ENCODE results near the gene GRK5. TPM values are rescaled to one million over a fixed set of nuclear protein-coding genes. Genes with fewer than 3 reads are reported as not detected.
"Not testable (repeated sequence)": the region's sequence is repeated elsewhere in the genome, so short reads cannot be mapped to it uniquely, and the experiment has no call there.

GRK5 gene
- total RNA-seq, 1 experiment from 2014 or later = 4.5 TPM

- Histone ChIP-seq H3K4me3 (ENCODE audit: low read length) (no peak overlapping the region), H4K20me1 (ENCODE audit: low read length) (no peaks in the 10 kb centered on the region), H3K79me2 (ENCODE audit: low read length) (no peaks in the 10 kb centered on the region), H3K4me1 (ENCODE audit: insufficient read depth, low read length) (no peaks in the 10 kb centered on the region), H3K36me3 (ENCODE audit: low read depth, low read length) (no peaks in the 10 kb centered on the region), H3K4me2 (ENCODE audit: low read length) (no peak overlapping the region), H2AFZ (ENCODE audit: low read length) (no peak overlapping the region), H3K27ac (ENCODE audit: low read length) (no peak overlapping the region), H3F3A (ENCODE audit: low read length, unreplicated experiment) (no peaks in the 10 kb centered on the region), H3K9me2 (replicated peaks; ENCODE audit: low read length) (no peaks in the 10 kb centered on the region), H3K9me3 (ENCODE audit: low read length) (no peaks in the 10 kb centered on the region), H3K27me3 (ENCODE audit: low read length) (no peaks in the 10 kb centered on the region), H3K9ac (ENCODE audit: low read length) (no peak overlapping the region)
- intact Hi-C loops (cut with micrococcal nuclease) = no loop called here
- ATAC-seq = no peak
- no peak for DNase-seq
- POLR2A ChIA-PET (ENCODE audit: unreplicated experiment) = no interaction called here
- TF ChIP-seq, protein P1, sequence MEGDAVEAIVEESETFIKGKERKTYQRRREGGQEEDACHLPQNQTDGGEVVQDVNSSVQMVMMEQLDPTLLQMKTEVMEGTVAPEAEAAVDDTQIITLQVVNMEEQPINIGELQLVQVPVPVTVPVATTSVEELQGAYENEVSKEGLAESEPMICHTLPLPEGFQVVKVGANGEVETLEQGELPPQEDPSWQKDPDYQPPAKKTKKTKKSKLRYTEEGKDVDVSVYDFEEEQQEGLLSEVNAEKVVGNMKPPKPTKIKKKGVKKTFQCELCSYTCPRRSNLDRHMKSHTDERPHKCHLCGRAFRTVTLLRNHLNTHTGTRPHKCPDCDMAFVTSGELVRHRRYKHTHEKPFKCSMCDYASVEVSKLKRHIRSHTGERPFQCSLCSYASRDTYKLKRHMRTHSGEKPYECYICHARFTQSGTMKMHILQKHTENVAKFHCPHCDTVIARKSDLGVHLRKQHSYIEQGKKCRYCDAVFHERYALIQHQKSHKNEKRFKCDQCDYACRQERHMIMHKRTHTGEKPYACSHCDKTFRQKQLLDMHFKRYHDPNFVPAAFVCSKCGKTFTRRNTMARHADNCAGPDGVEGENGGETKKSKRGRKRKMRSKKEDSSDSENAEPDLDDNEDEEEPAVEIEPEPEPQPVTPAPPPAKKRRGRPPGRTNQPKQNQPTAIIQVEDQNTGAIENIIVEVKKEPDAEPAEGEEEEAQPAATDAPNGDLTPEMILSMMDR (conservative IDR thresholded peaks at IDR 0.05; ENCODE audit: low read depth, low read length) = no peak
- no TSS peak for BruUV-seq (replicated peaks)
- CTCF ChIA-PET = no interaction called here
Measured at GRCh38 chr10:119431034-119431772, 223.8 kb downstream of the GRK5 start.

GRCh38 chr10:119431773-119432135 lies 224.4 kb downstream of the GRK5 start:
- H3K9me2 ChIP-seq (replicated peaks; ENCODE audit: low read length) = no peaks in the 10 kb centered on the region
- ATAC-seq = no peak
- no peaks in the 10 kb centered on the region for H3K27me3 ChIP-seq (ENCODE audit: low read length)
- no peaks in the 10 kb centered on the region for H3K9me3 ChIP-seq (ENCODE audit: low read length)
- ChIA-PET CTCF (no interaction called here), POLR2A (ENCODE audit: unreplicated experiment) (no interaction called here)
- H3K79me2 ChIP-seq (ENCODE audit: low read length) = no peaks in the 10 kb centered on the region
- no peaks in the 10 kb centered on the region for H4K20me1 ChIP-seq (ENCODE audit: low read length)
- BruUV-seq (replicated peaks) = no TSS peak
- no peaks in the 10 kb centered on the region for H3F3A ChIP-seq (ENCODE audit: low read length, unreplicated experiment)
- no peak overlapping the region for H2AFZ ChIP-seq (ENCODE audit: low read length)
- H3K4me2 ChIP-seq (ENCODE audit: low read length) = no peak overlapping the region
- no peaks in the 10 kb centered on the region for H3K36me3 ChIP-seq (ENCODE audit: low read depth, low read length)
- no peak for TF ChIP-seq EZH2 (IDR thresholded peaks at IDR 0.05; ENCODE audit: low read length, unreplicated experiment)
- TF ChIP-seq, protein P1 (conservative IDR thresholded peaks at IDR 0.05; ENCODE audit: low read depth, low read length) = no peak
- no peak for TF ChIP-seq EZH2phosphoT487 (IDR thresholded peaks at IDR 0.05; ENCODE audit: borderline replicate concordance, low read length)
- DNase-seq = no peak
- intact Hi-C loops (cut with micrococcal nuclease) = no loop called here
- H3K4me3 ChIP-seq (ENCODE audit: low read length) = no peak overlapping the region
- H3K4me1 ChIP-seq (ENCODE audit: insufficient read depth, low read length) = no peaks in the 10 kb centered on the region
- no peak overlapping the region for H3K27ac ChIP-seq (ENCODE audit: low read length)
- H3K9ac ChIP-seq (ENCODE audit: low read length) = no peak overlapping the region

DNA sequence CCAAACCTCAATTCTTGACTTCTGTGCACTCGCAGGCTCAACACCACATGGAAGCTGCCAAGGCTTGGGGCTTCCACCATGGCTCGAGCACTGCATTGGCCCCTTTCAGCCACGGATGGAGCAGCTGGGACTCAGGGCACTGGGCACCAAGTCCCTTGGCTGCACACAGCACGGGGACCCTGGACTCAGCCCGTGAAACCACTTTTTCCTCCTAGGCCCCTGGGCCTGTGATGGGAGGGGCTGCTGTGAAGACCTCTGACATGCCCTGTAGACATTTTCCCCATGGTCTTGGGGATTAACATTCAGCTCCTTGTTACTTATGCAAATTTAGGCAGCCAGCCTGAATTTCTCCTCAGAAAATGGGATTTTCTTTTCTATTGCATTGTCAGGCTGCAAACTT lies 227.6 kb downstream of the GRK5 start:
- H3K9me3 ChIP-seq (ENCODE audit: low read length); DNase-seq; H2AFZ ChIP-seq (ENCODE audit: low read length); intact Hi-C loops (cut with micrococcal nuclease); H3K27me3 ChIP-seq (ENCODE audit: low read length); H3K9me2 ChIP-seq (replicated peaks; ENCODE audit: low read length); H3K27ac ChIP-seq (ENCODE audit: low read length); POLR2A ChIA-PET (ENCODE audit: unreplicated experiment); H3K79me2 ChIP-seq (ENCODE audit: low read length); H3K4me3 ChIP-seq (ENCODE audit: low read length); ATAC-seq; H3K4me1 ChIP-seq (ENCODE audit: insufficient read depth, low read length); H3K36me3 ChIP-seq (ENCODE audit: low read depth, low read length); H3K4me2 ChIP-seq (ENCODE audit: low read length); CTCF ChIA-PET; H3K9ac ChIP-seq (ENCODE audit: low read length); H4K20me1 ChIP-seq (ENCODE audit: low read length); BruUV-seq (replicated peaks); H3F3A ChIP-seq (ENCODE audit: low read length, unreplicated experiment): not testable (repeated sequence)
